OCI-LY1 (cell line): ENCODE results near the gene SHMT2.

ENCODE experiments used
- H2AFZ ChIP-seq: fragments of 200-600 bp; sonication (generic), shearing (Covaris generic); 2 replicates; pipeline ENCODE4 v1.6.0; 2014; ENCODE audit warnings: antibody characterized with exemption, mild to moderate bottlenecking, low read length
- H3F3A ChIP-seq: fragments of 200-600 bp; sonication (generic), shearing (Covaris generic); 2 replicates; pipeline ENCODE4 v1.6.0; 2014; ENCODE audit warnings: mild to moderate bottlenecking, antibody characterized with exemption, low read length, moderate library complexity; ENCODE audit not compliant: insufficient read depth
- H3K27ac ChIP-seq: fragments of 200-600 bp; sonication (generic); 2 replicates; pipeline ENCODE4 v1.5.1; 2014; ENCODE audit warnings: low read length, mixed run types, mild to moderate bottlenecking, low read depth; ENCODE audit not compliant: poor library complexity, severe bottlenecking
- H3K27me3 ChIP-seq: fragments of 200-600 bp; sonication (generic); 2 replicates; pipeline ENCODE4 v1.6.0; 2014; ENCODE audit warnings: antibody characterized with exemption, mild to moderate bottlenecking, low read length, moderate library complexity; ENCODE audit not compliant: insufficient read depth
- H3K36me3 ChIP-seq: fragments of 200-600 bp; sonication (generic); 2 replicates; pipeline ENCODE4 v1.6.1; 2014; ENCODE audit warnings: mild to moderate bottlenecking, antibody characterized with exemption, low read length, moderate library complexity, mixed read lengths; ENCODE audit not compliant: insufficient read depth
- H3K4me1 ChIP-seq: fragments of 200-600 bp; sonication (generic); 2 replicates; pipeline ENCODE4 v1.5.1; 2014; ENCODE audit warnings: mild to moderate bottlenecking, low read length, moderate library complexity; ENCODE audit not compliant: insufficient read depth, severe bottlenecking
- H3K4me2 ChIP-seq: fragments of 200-600 bp; sonication (generic), shearing (Covaris generic); 2 replicates; pipeline ENCODE4 v1.6.1; 2014; ENCODE audit warnings: low read length
- H3K4me3 ChIP-seq: fragments of 200-600 bp; sonication (generic); 2 replicates; pipeline ENCODE4 v1.5.1; 2014; ENCODE audit warnings: low read length, low read depth, mild to moderate bottlenecking, mixed read lengths; ENCODE audit not compliant: poor library complexity, severe bottlenecking
- H3K79me2 ChIP-seq: fragments of 200-600 bp; shearing (Covaris generic); 2 replicates; pipeline ENCODE4 v1.6.1; 2016; ENCODE audit warnings: mixed run types, low read length, mixed read lengths; ENCODE audit not compliant: insufficient read depth
- H3K9ac ChIP-seq: fragments of 200-600 bp; sonication (generic), shearing (Covaris generic); 2 replicates; pipeline ENCODE4 v1.6.1; 2014; ENCODE audit warnings: mild to moderate bottlenecking, low read length, mixed read lengths
- H3K9me2 ChIP-seq: fragments of 200-600 bp; sonication (generic), shearing (Covaris generic); 2 replicates; pipeline ENCODE4 v1.6.1; 2014; ENCODE audit warnings: low read depth, mild to moderate bottlenecking, low read length, mixed read lengths
- H3K9me3 ChIP-seq: fragments of 200-600 bp; shearing (Covaris generic); 2 replicates; pipeline ENCODE4 v1.6.1; 2014; ENCODE audit warnings: low read length, mixed read lengths
- H4K20me1 ChIP-seq: fragments of 200-600 bp; sonication (generic), shearing (Covaris generic); 2 replicates; pipeline ENCODE4 v1.6.0; 2016; ENCODE audit warnings: mild to moderate bottlenecking, low read length; ENCODE audit not compliant: insufficient read depth
- EZH2 ChIP-seq: fragments of 200-600 bp; sonication (generic), shearing (Covaris generic); IDR thresholded peaks from 2 replicates; pipeline ENCODE4 v1.8.0; 2017; ENCODE audit warnings: borderline replicate concordance, mixed run types, mild to moderate bottlenecking, antibody characterized with exemption, low read length, moderate library complexity, mixed read lengths
- TF ChIP-seq, protein P1 (sequence below): fragments of 200-600 bp; sonication (generic), shearing (Covaris generic); IDR thresholded peaks from 2 replicates; pipeline ENCODE4 v1.5.1; 2017; ENCODE audit warnings: mild to moderate bottlenecking, antibody characterized with exemption, low read length, moderate library complexity, mixed read lengths

The SHMT2 gene

DNA sequence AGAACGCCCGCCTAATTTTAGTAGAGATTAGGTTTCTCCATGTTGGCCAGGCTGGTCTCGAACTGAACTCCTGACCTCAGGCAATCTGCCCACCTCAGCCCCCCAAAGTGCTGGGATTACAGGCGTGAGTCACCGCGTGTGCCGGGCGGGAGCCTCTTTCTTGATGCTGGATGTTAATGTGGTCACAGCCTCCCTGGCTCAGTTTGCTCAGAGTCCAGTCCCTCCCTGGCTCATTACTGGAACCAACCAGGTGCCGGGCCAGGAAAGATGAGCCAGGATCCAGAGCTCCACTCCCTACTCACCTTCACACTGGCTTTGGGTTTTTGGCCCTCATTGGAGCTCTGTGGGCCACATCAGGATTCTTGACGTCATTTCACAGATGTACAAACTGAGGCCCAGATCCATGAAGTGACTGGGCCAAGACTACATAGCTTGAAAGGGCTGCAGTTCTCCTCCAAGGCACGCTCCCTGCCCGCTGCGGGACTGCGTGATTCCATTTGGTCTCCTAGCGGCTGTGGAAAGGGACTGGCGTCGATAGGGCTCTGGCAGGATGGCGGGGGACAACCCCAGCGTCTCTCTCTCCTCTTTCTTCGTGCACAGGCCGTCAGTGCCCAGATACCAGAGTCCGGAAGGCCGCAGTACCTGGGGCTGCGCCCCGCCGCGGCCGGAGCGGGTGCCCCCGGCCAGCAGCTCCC lies 5.1 kb upstream of the SHMT2 start:
- Histone ChIP-seq H3K9ac (no peak overlapping the region), H3F3A (peaks cover 7% of the 10 kb centered on the region; the same call in 1 of the 2 replicates), H3K9me3 (no peaks in the 10 kb centered on the region), H3K79me2 (no peaks in the 10 kb centered on the region), H2AFZ (no peak overlapping the region), H3K36me3 (no peaks in the 10 kb centered on the region; the same call in 1 of the 2 replicates), H3K27ac (no peak overlapping the region), H3K9me2 (no peaks in the 10 kb centered on the region), H3K4me1 (peaks cover 64% of the 10 kb centered on the region), H3K4me2 (no peak overlapping the region), H3K27me3 (peaks cover 4% of the 10 kb centered on the region; the same call in 1 of the 2 replicates), H4K20me1 (no peaks in the 10 kb centered on the region), H3K4me3 (no peak overlapping the region)
- TF ChIP-seq, protein P1, sequence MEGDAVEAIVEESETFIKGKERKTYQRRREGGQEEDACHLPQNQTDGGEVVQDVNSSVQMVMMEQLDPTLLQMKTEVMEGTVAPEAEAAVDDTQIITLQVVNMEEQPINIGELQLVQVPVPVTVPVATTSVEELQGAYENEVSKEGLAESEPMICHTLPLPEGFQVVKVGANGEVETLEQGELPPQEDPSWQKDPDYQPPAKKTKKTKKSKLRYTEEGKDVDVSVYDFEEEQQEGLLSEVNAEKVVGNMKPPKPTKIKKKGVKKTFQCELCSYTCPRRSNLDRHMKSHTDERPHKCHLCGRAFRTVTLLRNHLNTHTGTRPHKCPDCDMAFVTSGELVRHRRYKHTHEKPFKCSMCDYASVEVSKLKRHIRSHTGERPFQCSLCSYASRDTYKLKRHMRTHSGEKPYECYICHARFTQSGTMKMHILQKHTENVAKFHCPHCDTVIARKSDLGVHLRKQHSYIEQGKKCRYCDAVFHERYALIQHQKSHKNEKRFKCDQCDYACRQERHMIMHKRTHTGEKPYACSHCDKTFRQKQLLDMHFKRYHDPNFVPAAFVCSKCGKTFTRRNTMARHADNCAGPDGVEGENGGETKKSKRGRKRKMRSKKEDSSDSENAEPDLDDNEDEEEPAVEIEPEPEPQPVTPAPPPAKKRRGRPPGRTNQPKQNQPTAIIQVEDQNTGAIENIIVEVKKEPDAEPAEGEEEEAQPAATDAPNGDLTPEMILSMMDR = no peak
- no peak for TF ChIP-seq EZH2

DNA sequence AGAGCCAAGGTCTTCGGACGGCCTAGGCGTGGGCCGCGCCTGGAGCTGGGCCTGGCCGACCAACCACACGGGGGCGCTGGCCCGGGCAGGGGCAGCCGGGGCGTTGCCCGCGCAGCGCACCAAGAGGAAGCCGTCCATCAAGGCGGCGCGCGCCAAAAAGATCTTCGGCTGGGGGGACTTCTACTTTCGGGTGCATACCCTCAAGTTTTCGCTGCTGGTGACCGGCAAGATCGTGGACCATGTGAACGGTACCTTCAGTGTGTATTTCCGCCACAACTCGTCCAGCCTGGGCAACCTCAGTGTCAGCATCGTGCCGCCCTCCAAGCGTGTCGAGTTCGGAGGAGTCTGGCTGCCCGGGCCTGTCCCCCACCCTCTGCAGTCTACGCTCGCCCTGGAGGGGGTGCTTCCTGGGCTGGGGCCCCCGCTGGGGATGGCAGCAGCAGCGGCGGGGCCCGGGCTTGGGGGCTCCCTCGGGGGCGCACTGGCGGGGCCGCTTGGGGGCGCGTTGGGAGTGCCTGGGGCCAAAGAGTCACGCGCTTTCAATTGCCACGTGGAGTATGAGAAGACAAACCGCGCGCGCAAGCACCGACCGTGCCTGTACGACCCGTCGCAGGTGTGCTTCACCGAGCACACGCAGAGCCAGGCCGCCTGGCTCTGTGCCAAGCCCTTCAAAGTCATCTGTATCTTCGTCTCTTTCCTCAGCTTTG lies 4.4 kb upstream of the SHMT2 start:
- H3K36me3 ChIP-seq = peaks cover 5% of the 10 kb centered on the region
- peaks cover 6% of the 10 kb centered on the region for H3K79me2 ChIP-seq
- peaks cover 57% of the 10 kb centered on the region for H3K4me1 ChIP-seq
- H3K4me3 ChIP-seq = no peak overlapping the region
- no peak overlapping the region; the same call in 1 of the 2 replicates for H3K9ac ChIP-seq
- peaks cover 7% of the 10 kb centered on the region; the same call in 1 of the 2 replicates for H3F3A ChIP-seq
- H3K9me3 ChIP-seq = no peaks in the 10 kb centered on the region
- H3K9me2 ChIP-seq = no peaks in the 10 kb centered on the region
- peak overlapping the region; percentile 68 for H3K4me2 ChIP-seq
- no peak overlapping the region for H2AFZ ChIP-seq
- no peaks in the 10 kb centered on the region for H4K20me1 ChIP-seq
- peaks cover 4% of the 10 kb centered on the region; the same call in 1 of the 2 replicates for H3K27me3 ChIP-seq
- no peak for TF ChIP-seq EZH2
- TF ChIP-seq, protein P1 = peak; percentile 88
- H3K27ac ChIP-seq = peak overlapping the region; percentile 94

DNA sequence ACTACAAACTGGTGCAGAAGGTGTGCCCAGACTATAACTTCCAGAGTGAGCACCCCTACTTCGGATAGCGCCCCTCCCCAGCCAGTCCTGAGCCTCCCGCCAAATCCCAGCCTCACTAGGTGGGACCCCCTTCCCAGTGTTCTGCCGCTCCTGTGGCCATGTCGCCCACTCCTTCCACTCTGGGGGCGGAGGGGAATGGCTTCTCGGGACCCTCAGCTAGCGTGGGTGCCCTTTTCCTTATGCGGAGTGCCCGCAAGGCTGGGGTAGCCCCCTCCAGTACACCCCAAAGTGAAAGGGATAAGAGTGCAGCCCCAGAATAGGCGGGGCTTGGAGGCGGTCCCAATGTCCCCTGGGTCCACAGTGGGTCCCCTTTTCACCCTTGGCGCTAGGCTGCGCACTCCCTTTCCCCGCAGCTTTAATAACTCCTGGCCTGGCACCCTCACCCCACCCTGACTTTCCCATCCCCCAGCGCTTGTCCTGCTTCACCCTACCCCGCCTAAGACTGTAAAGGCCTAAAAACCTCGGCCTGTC lies 3.8 kb upstream of the SHMT2 start:
- Histone ChIP-seq H3K79me2 (peaks cover 12% of the 10 kb centered on the region), H3K36me3 (peaks cover 8% of the 10 kb centered on the region), H2AFZ (no peak overlapping the region), H3K27me3 (peaks cover 3% of the 10 kb centered on the region; the same call in 1 of the 2 replicates), H3F3A (peaks cover 7% of the 10 kb centered on the region; the same call in 1 of the 2 replicates), H3K9me2 (no peaks in the 10 kb centered on the region), H3K9ac (peak overlapping the region; percentile 55; the same call in 1 of the 2 replicates), H3K27ac (peak overlapping the region; percentile 94), H4K20me1 (no peaks in the 10 kb centered on the region), H3K4me2 (peak overlapping the region; percentile 68), H3K9me3 (no peaks in the 10 kb centered on the region), H3K4me1 (peaks cover 61% of the 10 kb centered on the region), H3K4me3 (peak overlapping the region; percentile 28)
- no peak for TF ChIP-seq EZH2
- TF ChIP-seq, protein P1 = no peak
